Endothelial cell of hepatic sinusoid (primary cell): ENCODE data around the gene FRAT2.

ENCODE experiments used
- in situ Hi-C: cut with HindIII; loops from 2 replicates; pipeline ENCODE4 v1.10.0; 2017; ENCODE audit warnings: low sequenced_read_pairs

The FRAT2 gene

GRCh38 chr10:97334370-97335175, at the start of gene FRAT2:
Gene FRAT2, minus strand, starts transcription at chr10:97334729. Its CDS starts 157 bp downstream, at chr10:97334572.
- in situ Hi-C loops: no loop called here

GRCh38 chr10:97384156-97384555, 49.6 kb upstream of the FRAT2 start:
- in situ Hi-C loops: no loop called here

GRCh38 chr10:97383159-97383558, 48.6 kb upstream of the FRAT2 start:
- in situ Hi-C loops: no loop called here

GRCh38 chr10:97381626-97382025, 47.1 kb upstream of the FRAT2 start:
- in situ Hi-C loops: no loop called here

GRCh38 chr10:97380516-97380915, 46.0 kb upstream of the FRAT2 start:
- in situ Hi-C loops: no loop called here

- in situ Hi-C loops: no loop called here
Measured at GRCh38 chr10:97378933-97379921, 44.7 kb upstream of the FRAT2 start.

GRCh38 chr10:97376413-97376812, 41.9 kb upstream of the FRAT2 start:
- in situ Hi-C loops: no loop called here

GRCh38 chr10:97373456-97373855, 38.9 kb upstream of the FRAT2 start:
- in situ Hi-C loops: no loop called here

GRCh38 chr10:97372233-97372875, 37.8 kb upstream of the FRAT2 start:
- in situ Hi-C loops: no loop called here

- in situ Hi-C loops: no loop called here
Measured at GRCh38 chr10:97371696-97372095, 37.2 kb upstream of the FRAT2 start.

- in situ Hi-C loops: no loop called here
Measured at GRCh38 chr10:97367126-97367649, 32.7 kb upstream of the FRAT2 start.

GRCh38 chr10:97366572-97366971, 32.0 kb upstream of the FRAT2 start:
- in situ Hi-C loops: no loop called here

- in situ Hi-C loops: no loop called here
Measured at GRCh38 chr10:97365761-97366351, 31.3 kb upstream of the FRAT2 start.

- in situ Hi-C loops: no loop called here
Measured at GRCh38 chr10:97363071-97363470, 28.5 kb upstream of the FRAT2 start.

- in situ Hi-C loops: no loop called here
Measured at GRCh38 chr10:97362310-97363033, 27.9 kb upstream of the FRAT2 start.

GRCh38 chr10:97361537-97361901, 27.0 kb upstream of the FRAT2 start:
- in situ Hi-C loops: no loop called here

- in situ Hi-C loops: no loop called here
Measured at GRCh38 chr10:97360705-97361536, 26.4 kb upstream of the FRAT2 start.

- in situ Hi-C loops: no loop called here
Measured at GRCh38 chr10:97358781-97359180, 24.3 kb upstream of the FRAT2 start.

- in situ Hi-C loops: no loop called here
Measured at GRCh38 chr10:97358349-97358748, 23.8 kb upstream of the FRAT2 start.
